Parathyroid adenoma (tissue), 2 donors: ENCODE data around the gene ABCF2.

Source experiments
- H2AFZ ChIP-seq: fragments of 300-600 bp; sonication (generic); one replicate; pipeline ENCODE4 v1.7.0; 2017; ENCODE audit warnings: antibody characterized with exemption, mild to moderate bottlenecking
- H3K27ac ChIP-seq: fragments of 300-600 bp; sonication (generic); one replicate; pipeline ENCODE4 v1.7.0; 2017
- H3K27me3 ChIP-seq: fragments of 300-600 bp; sonication (generic); one replicate; pipeline ENCODE4 v1.7.0; 2017; ENCODE audit warnings: low read length; ENCODE audit not compliant: control insufficient read depth, insufficient read depth
- H3K36me3 ChIP-seq: fragments of 300-600 bp; sonication (generic); one replicate; pipeline ENCODE4 v1.7.0; 2017; ENCODE audit warnings: low read length; ENCODE audit not compliant: control insufficient read depth, insufficient read depth
- H3K4me1 ChIP-seq: fragments of 300-600 bp; sonication (generic); one replicate; pipeline ENCODE4 v1.7.0; 2017; ENCODE audit warnings: control low read depth
- H3K4me2 ChIP-seq: fragments of 300-600 bp; sonication (generic); one replicate; pipeline ENCODE4 v1.7.0; 2017; ENCODE audit warnings: low read length
- H3K4me3 ChIP-seq: fragments of 300-600 bp; sonication (generic); one replicate; pipeline ENCODE4 v1.7.0; 2017; ENCODE audit warnings: low read depth, low read length
- H3K79me2 ChIP-seq: fragments of 300-600 bp; sonication (generic); one replicate; pipeline ENCODE4 v1.7.0; 2017; ENCODE audit warnings: control low read depth
- H3K9ac ChIP-seq: fragments of 300-600 bp; sonication (generic); one replicate; pipeline ENCODE4 v1.7.0; 2017; ENCODE audit warnings: mild to moderate bottlenecking
- H3K9me3 ChIP-seq: fragments of 300-600 bp; sonication (generic); one replicate; pipeline ENCODE4 v1.7.0; 2017; ENCODE audit warnings: low read length; ENCODE audit not compliant: control insufficient read depth
- CTCF ChIP-seq: fragments of 300-600 bp; sonication (generic); IDR thresholded peaks from one replicate; pipeline ENCODE4 v1.7.0; 2017; ENCODE audit warnings: antibody characterized with exemption, mild to moderate bottlenecking
- donor health status: primary hyperparathyroidism.

The ABCF2 gene

GRCh38 chr7:151195616-151196450 is 31.2 kb downstream of the ABCF2 start:
- H3K36me3 ChIP-seq, result no peaks in the 10 kb centered on the region
- no peak overlapping the region for H3K4me3 ChIP-seq
- H2AFZ ChIP-seq, result no peak overlapping the region
- H3K27me3 ChIP-seq, result no peaks in the 10 kb centered on the region
- no peak overlapping the region for H3K4me2 ChIP-seq
- H3K9me3 ChIP-seq, result no peaks in the 10 kb centered on the region
- H3K27ac ChIP-seq, result no peak overlapping the region
- no peaks in the 10 kb centered on the region for H3K79me2 ChIP-seq
- H3K9ac ChIP-seq, result no peak overlapping the region
- TF ChIP-seq CTCF, result no peak
- no peaks in the 10 kb centered on the region for H3K4me1 ChIP-seq

GRCh38 chr7:151194188-151194587 is 32.8 kb downstream of the ABCF2 start:
- no peaks in the 10 kb centered on the region for H3K36me3 ChIP-seq
- H3K9me3 ChIP-seq, result no peaks in the 10 kb centered on the region
- H3K9ac ChIP-seq, result no peak overlapping the region
- H3K79me2 ChIP-seq, result no peaks in the 10 kb centered on the region
- no peak for TF ChIP-seq CTCF
- no peaks in the 10 kb centered on the region for H3K27me3 ChIP-seq
- H2AFZ ChIP-seq, result no peak overlapping the region
- no peak overlapping the region for H3K4me3 ChIP-seq
- H3K4me1 ChIP-seq, result no peaks in the 10 kb centered on the region
- no peak overlapping the region for H3K27ac ChIP-seq
- H3K4me2 ChIP-seq, result no peak overlapping the region

GRCh38 chr7:151193203-151193978 is 33.6 kb downstream of the ABCF2 start:
- no peak for TF ChIP-seq CTCF
- Histone ChIP-seq H3K27ac (no peak overlapping the region), H3K9ac (no peak overlapping the region), H3K4me3 (no peak overlapping the region), H3K79me2 (no peaks in the 10 kb centered on the region), H3K9me3 (no peaks in the 10 kb centered on the region), H3K27me3 (no peaks in the 10 kb centered on the region), H2AFZ (no peak overlapping the region), H3K4me1 (no peaks in the 10 kb centered on the region), H3K4me2 (no peak overlapping the region), H3K36me3 (no peaks in the 10 kb centered on the region)

GRCh38 chr7:151192002-151192539 is 34.9 kb downstream of the ABCF2 start:
- H2AFZ ChIP-seq, result no peak overlapping the region
- H3K79me2 ChIP-seq, result no peaks in the 10 kb centered on the region
- H3K4me2 ChIP-seq, result no peak overlapping the region
- H3K27ac ChIP-seq, result no peak overlapping the region
- no peaks in the 10 kb centered on the region for H3K27me3 ChIP-seq
- no peaks in the 10 kb centered on the region for H3K9me3 ChIP-seq
- no peak overlapping the region for H3K4me3 ChIP-seq
- no peak overlapping the region for H3K9ac ChIP-seq
- no peaks in the 10 kb centered on the region for H3K4me1 ChIP-seq
- H3K36me3 ChIP-seq, result no peaks in the 10 kb centered on the region
- TF ChIP-seq CTCF, result no peak
